A673 (cell line): ENCODE results near the gene CALHM2. TPM values are rescaled to one million over a fixed set of nuclear protein-coding genes. Genes with fewer than 3 reads are reported as not detected.

Source experiments
- BruUV-seq: library from RNA; stranded (reverse); fragments of 400-500 nt; replicated peaks from 2 replicates; lab custom pipeline; 2021; lab: Mats Ljungman, UMichigan
- CTCF ChIA-PET: fragments of 300-600 bp; sonication (Branson Sonifier 250); formaldehyde crosslinking; loops from one replicate; lab custom pipeline; 2022; ENCODE audit warnings: antibody characterized with exemption; lab: Charles Lee
- POLR2A ChIA-PET: fragments of 300-600 bp; sonication (Branson Sonifier 250); formaldehyde crosslinking; loops from one replicate; lab custom pipeline; 2022; ENCODE audit warnings: antibody characterized with exemption; ENCODE audit not compliant: low non-redundant PET; lab: Charles Lee
- DNase-seq: peaks from one replicate; pipeline ENCODE4 v3.0.0-alpha.2; 2015; ENCODE audit warnings: low spot score
- H3K27ac ChIP-seq: fragments of 200-600 bp; sonication (generic); 2 replicates; pipeline ENCODE4 v1.5.1; 2016; ENCODE audit warnings: mixed run types, low read depth, mild to moderate bottlenecking, mixed read lengths, antibody characterized with exemption, low read length; ENCODE audit not compliant: poor library complexity, severe bottlenecking
- H3K27me3 ChIP-seq: fragments of 200-600 bp; sonication (generic); replicated peaks from 2 replicates; pipeline ENCODE4 v1.6.1; 2017; ENCODE audit warnings: mixed run types, low read depth, mild to moderate bottlenecking, mixed read lengths, antibody characterized with exemption, low read length; ENCODE audit not compliant: insufficient read depth, poor library complexity
- H3K36me3 ChIP-seq: fragments of 200-600 bp; sonication (generic); 2 replicates; pipeline ENCODE4 v1.6.1; 2016; ENCODE audit warnings: mixed run types, mild to moderate bottlenecking, mixed read lengths, antibody characterized with exemption, low read length; ENCODE audit not compliant: insufficient read depth, poor library complexity, severe bottlenecking
- H3K4me1 ChIP-seq: fragments of 200-600 bp; sonication (generic); 2 replicates; pipeline ENCODE4 v1.6.1; 2017; ENCODE audit warnings: mixed run types, mild to moderate bottlenecking, mixed read lengths, antibody characterized with exemption, low read length; ENCODE audit not compliant: insufficient read depth, poor library complexity, severe bottlenecking
- H3K4me3 ChIP-seq: fragments of 200-600 bp; sonication (generic); 2 replicates; pipeline ENCODE4 v1.5.1; 2016; ENCODE audit warnings: low read depth, mixed run types, mild to moderate bottlenecking, mixed read lengths, low read length; ENCODE audit not compliant: poor library complexity, severe bottlenecking
- H3K9me3 ChIP-seq: fragments of 200-600 bp; sonication (generic); 2 replicates; pipeline ENCODE4 v1.6.1; 2016; ENCODE audit warnings: mixed run types, low read depth, mild to moderate bottlenecking, mixed read lengths, antibody characterized with exemption, low read length; ENCODE audit not compliant: poor library complexity, severe bottlenecking
- EZH2 ChIP-seq: fragments of 200-600 bp; sonication (generic); IDR thresholded peaks from 2 replicates; pipeline ENCODE4 v1.6.1; 2017; ENCODE audit warnings: borderline replicate concordance, low read depth, mild to moderate bottlenecking, mixed read lengths, antibody characterized with exemption, low read length; ENCODE audit not compliant: poor library complexity, severe bottlenecking
- intact Hi-C: fragments of 100-400 bp; cut with micrococcal nuclease; formaldehyde crosslinking; loops from one replicate; pipeline ENCODE4 v1.10.0; 2022; ENCODE audit not compliant: unreplicated experiment
- total RNA-seq: library from RNA; stranded (reverse); gene quantifications from 2 replicates; pipeline ENCODE4 v1.2.3, GENCODE V29; 2021
- TF ChIP-seq, protein P1 (sequence below): fragments of 300-800, 200-600 bp; sonication (generic); conservative IDR thresholded peaks from 2 replicates; pipeline ENCODE4 v1.5.1; 2017; ENCODE audit warnings: low read depth, mild to moderate bottlenecking, antibody characterized with exemption, low read length, moderate library complexity, mixed read lengths

CALHM2 gene
- total RNA-seq, 1 experiment from 2014 or later, result 5.9 TPM

DNA sequence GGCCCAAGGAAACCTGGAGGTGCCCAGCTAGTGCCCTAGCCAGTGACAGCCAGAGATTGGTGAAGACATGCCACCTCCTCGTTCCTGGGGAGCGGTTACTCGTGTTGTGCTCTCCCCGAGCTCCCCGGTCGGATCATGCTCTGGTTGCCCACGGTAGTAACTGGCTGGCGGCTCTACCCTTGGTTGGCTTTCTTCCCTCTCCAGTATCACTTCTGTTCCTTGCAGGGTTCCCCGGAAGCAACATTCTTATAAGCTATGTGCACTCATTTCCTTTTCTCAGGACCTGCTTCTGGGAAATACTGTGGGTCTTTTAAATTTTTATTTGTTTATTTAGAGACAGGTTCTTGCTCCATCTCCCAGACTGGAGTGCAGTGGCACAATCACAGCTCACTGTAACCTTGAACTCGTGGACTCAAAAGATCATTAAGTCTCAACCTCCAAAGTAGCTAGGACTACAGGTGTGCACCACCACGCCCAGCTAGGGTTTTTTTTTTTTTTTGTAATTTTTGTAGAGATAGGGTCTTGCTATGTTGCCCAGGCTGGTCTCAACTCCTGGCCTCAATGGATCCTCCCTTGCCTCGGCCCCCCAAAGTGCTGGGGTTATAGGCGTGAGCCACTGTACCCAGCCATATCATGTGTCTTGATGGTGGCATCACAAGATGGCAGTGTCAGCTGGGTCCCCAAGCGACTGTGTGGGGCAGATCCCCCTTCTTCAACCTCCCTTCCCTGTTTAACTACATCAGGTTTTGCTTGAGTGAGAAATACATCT is 13.4 kb upstream of the CALHM2 start:
- Histone ChIP-seq H3K27me3 (no peaks in the 10 kb centered on the region), H3K9me3 (no peaks in the 10 kb centered on the region), H3K4me3 (no peak overlapping the region), H3K27ac (no peak overlapping the region), H3K4me1 (no peaks in the 10 kb centered on the region), H3K36me3 (no peaks in the 10 kb centered on the region)
- no peak for DNase-seq
- TF ChIP-seq, protein P1, sequence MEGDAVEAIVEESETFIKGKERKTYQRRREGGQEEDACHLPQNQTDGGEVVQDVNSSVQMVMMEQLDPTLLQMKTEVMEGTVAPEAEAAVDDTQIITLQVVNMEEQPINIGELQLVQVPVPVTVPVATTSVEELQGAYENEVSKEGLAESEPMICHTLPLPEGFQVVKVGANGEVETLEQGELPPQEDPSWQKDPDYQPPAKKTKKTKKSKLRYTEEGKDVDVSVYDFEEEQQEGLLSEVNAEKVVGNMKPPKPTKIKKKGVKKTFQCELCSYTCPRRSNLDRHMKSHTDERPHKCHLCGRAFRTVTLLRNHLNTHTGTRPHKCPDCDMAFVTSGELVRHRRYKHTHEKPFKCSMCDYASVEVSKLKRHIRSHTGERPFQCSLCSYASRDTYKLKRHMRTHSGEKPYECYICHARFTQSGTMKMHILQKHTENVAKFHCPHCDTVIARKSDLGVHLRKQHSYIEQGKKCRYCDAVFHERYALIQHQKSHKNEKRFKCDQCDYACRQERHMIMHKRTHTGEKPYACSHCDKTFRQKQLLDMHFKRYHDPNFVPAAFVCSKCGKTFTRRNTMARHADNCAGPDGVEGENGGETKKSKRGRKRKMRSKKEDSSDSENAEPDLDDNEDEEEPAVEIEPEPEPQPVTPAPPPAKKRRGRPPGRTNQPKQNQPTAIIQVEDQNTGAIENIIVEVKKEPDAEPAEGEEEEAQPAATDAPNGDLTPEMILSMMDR, result no peak
- no peak for TF ChIP-seq EZH2
- ChIA-PET CTCF (no interaction called here), POLR2A (no interaction called here)
- intact Hi-C loops, result no loop called here
- no TSS peak for BruUV-seq

DNA sequence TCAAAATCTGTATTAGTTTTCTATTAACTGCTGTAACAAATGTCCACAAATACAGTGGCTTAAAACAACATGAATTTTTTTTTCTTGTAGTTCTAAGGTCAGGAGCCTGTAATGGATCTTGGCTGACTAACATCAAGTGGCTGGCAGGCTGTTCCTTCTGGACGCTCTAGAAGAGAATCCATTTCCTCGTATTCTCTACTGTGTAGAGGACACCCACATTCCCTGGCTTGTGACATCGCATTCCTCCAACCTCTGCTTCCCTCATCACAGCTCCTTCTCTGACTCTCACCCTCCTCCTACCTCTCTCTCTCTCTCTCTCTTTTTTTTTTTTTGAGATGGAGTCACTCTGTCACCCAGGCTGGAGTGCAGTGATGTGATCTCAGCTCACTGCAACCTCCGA is 11.3 kb upstream of the CALHM2 start:
- Histone ChIP-seq H3K4me3 (no peak overlapping the region), H3K36me3 (no peaks in the 10 kb centered on the region), H3K27ac (no peak overlapping the region), H3K27me3 (no peaks in the 10 kb centered on the region), H3K9me3 (no peaks in the 10 kb centered on the region), H3K4me1 (no peaks in the 10 kb centered on the region)
- ChIA-PET CTCF (no interaction called here), POLR2A (no interaction called here)
- TF ChIP-seq, protein P1, result no peak
- no peak for TF ChIP-seq EZH2
- intact Hi-C loops, result no loop called here
- BruUV-seq, result no TSS peak
- no peak for DNase-seq

DNA sequence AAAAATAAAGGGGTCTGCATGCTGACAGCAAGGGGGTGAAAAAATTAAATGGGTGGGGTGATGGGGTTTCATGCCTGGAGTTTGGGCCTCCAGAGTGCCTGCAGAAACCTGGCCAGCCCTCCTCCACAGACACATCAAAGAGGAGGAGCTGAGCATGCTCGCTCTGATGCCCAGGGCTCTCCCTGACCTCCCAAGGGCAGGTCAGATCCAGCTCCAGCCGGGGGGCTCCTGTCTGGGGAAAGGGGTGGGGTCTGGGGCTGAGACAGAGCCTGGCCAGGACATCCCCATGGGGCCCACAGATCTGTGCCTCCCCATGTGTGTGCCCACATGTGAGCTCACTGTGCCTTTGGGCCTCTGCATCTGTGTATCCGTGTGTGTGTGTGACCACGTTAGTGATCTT is 7.4 kb upstream of the CALHM2 start:
- Histone ChIP-seq H3K4me1 (no peaks in the 10 kb centered on the region), H3K9me3 (no peaks in the 10 kb centered on the region), H3K27ac (no peak overlapping the region), H3K36me3 (no peaks in the 10 kb centered on the region), H3K4me3 (no peak overlapping the region), H3K27me3 (no peaks in the 10 kb centered on the region)
- no peak for DNase-seq
- ChIA-PET CTCF (interaction anchor here (0.6 kb wide), 1 partner anchor 11 kb away, joined by 4 read pairs; no protein-coding TSS in a partner anchor), POLR2A (no interaction called here)
- intact Hi-C loops, result no loop called here
- BruUV-seq, result no TSS peak
- no peak for TF ChIP-seq EZH2
- TF ChIP-seq, protein P1, result no peak
